H1 (cell line): ENCODE measurements around the gene ZNF70. TPM values are rescaled to one million over a fixed set of nuclear protein-coding genes. Genes with fewer than 3 reads are reported as not detected.

Source experiments
- CTCF ChIA-PET: fragments of 300-600 bp; sonication (Branson Sonifier 250); formaldehyde crosslinking; loops from one replicate; lab custom pipeline; 2021; ENCODE audit not compliant: partially characterized antibody; lab: Charles Lee
- POLR2A ChIA-PET: fragments of 300-600 bp; sonication (Branson Sonifier 250); formaldehyde crosslinking; loops from one replicate; lab custom pipeline; 2021; ENCODE audit warnings: inconsistent platforms; ENCODE audit not compliant: partially characterized antibody; lab: Charles Lee
- DNase-seq, 2 experiments: peaks; one replicate each; pipeline versions ENCODE4 v3.0.0 to v3.0.0-alpha.2; 2010 to 2022; ENCODE audit warnings: low spot score in 2 of 2, low read depth in 1 of 2, mixed read lengths in 1 of 2
- FAIRE-seq: peaks from 2 replicates; lab custom pipeline; 2011; peaks lifted over from hg19 to GRCh38; lab: Jason Lieb, UNC
- H2AFZ ChIP-seq: 2 replicates; pipeline ENCODE4 v1.8.1; 2012; ENCODE audit warnings: low read length, inconsistent platforms
- H2AK5ac ChIP-seq: 2 replicates; pipeline ENCODE4 v1.6.1; 2013; ENCODE audit warnings: low read depth, low read length
- H2BK120ac ChIP-seq: replicated peaks from 2 replicates; pipeline ENCODE3; 2013; ENCODE audit warnings: low read depth, low read length, inconsistent platforms
- H2BK12ac ChIP-seq: 2 replicates; pipeline ENCODE4 v1.6.1; 2013; ENCODE audit warnings: low read depth, low read length
- H2BK15ac ChIP-seq: 2 replicates; pipeline ENCODE4 v1.6.1; 2013; ENCODE audit warnings: low read length
- H2BK20ac ChIP-seq: 2 replicates; pipeline ENCODE4 v1.6.1; 2013; ENCODE audit warnings: low read length
- H2BK5ac ChIP-seq: 2 replicates; pipeline ENCODE4 v1.6.1; 2013; ENCODE audit warnings: low read depth, low read length
- H3K14ac ChIP-seq: 2 replicates; pipeline ENCODE4 v1.6.1; 2013; ENCODE audit warnings: inconsistent platforms; ENCODE audit not compliant: insufficient read length
- H3K18ac ChIP-seq: 2 replicates; pipeline ENCODE4 v1.6.1; 2013; ENCODE audit warnings: low read length; ENCODE audit errors: extremely low read depth
- H3K23ac ChIP-seq: 2 replicates; pipeline ENCODE4 v1.6.1; 2013; ENCODE audit warnings: inconsistent platforms; ENCODE audit not compliant: insufficient read length
- H3K23me2 ChIP-seq: 2 replicates; pipeline ENCODE4 v1.6.1; 2013; ENCODE audit warnings: low read depth, low read length
- H3K27ac ChIP-seq: 2 replicates; pipeline ENCODE4 v1.6.1; 2011; ENCODE audit warnings: low read depth, low read length, inconsistent platforms
- H3K27me3 ChIP-seq, 4 experiments: replicated peaks in 1 of 4; 1 replicate in 1 of 4; 2 replicates in 3 of 4; pipeline versions ENCODE4 v1.6.1 to v1.8.1; 2011 to 2013; ENCODE audit warnings: low read length in 3 of 4, mild to moderate bottlenecking in 3 of 4, inconsistent platforms in 2 of 4, mixed read lengths in 2 of 4, moderate library complexity in 1 of 4; ENCODE audit not compliant: control insufficient read depth in 3 of 4, insufficient read depth in 3 of 4; ENCODE audit errors: extremely low read depth in 1 of 4
- H3K36me3 ChIP-seq, 4 experiments: 2 replicates each; pipeline versions ENCODE4 v1.6.1 to v1.8.1; 2011 to 2013; ENCODE audit warnings: mild to moderate bottlenecking in 4 of 4, low read length in 3 of 4, moderate library complexity in 2 of 4, control low read depth in 1 of 4, inconsistent platforms in 1 of 4; ENCODE audit not compliant: insufficient read depth in 4 of 4, control insufficient read depth in 2 of 4
- H3K4ac ChIP-seq: replicated peaks from 2 replicates; pipeline ENCODE3; 2013; ENCODE audit warnings: low read length, low read depth, mixed read lengths, inconsistent platforms; ENCODE audit not compliant: insufficient read length
- H3K4me1 ChIP-seq, 4 experiments: replicated peaks in 1 of 4; 1 replicate in 1 of 4; 2 replicates in 3 of 4; pipeline versions ENCODE4 v1.6.1 to v1.8.1; 2011 to 2013; ENCODE audit warnings: low read length in 3 of 4, inconsistent platforms in 2 of 4, mixed read lengths in 1 of 4; ENCODE audit not compliant: insufficient read depth in 4 of 4, control insufficient read depth in 3 of 4
- H3K4me2 ChIP-seq, 2 experiments: 2 replicates each; pipeline versions ENCODE4 v1.6.1 to v1.8.1; 2011 to 2013; ENCODE audit warnings: low read depth in 2 of 2, low read length in 2 of 2, control low read depth in 1 of 2, inconsistent platforms in 1 of 2, mild to moderate bottlenecking in 1 of 2; ENCODE audit not compliant: insufficient read depth in 1 of 2
- H3K4me3 ChIP-seq, 4 experiments: fragments of 200-600, 300-600 bp in 1 of 4; sonication (generic), shearing (Covaris generic), sonication (Bioruptor Twin) in 1 of 4; 2 replicates each; pipeline versions ENCODE4 v1.5.1 to v1.8.1; 2011 to 2016; ENCODE audit warnings: low read length in 4 of 4, low read depth in 3 of 4, control low read depth in 2 of 4, inconsistent platforms in 2 of 4, mild to moderate bottlenecking in 2 of 4, mixed read lengths in 1 of 4, moderate library complexity in 1 of 4; ENCODE audit not compliant: insufficient read depth in 2 of 4; ENCODE audit errors: extremely low read depth in 1 of 4
- H3K56ac ChIP-seq: replicated peaks from 2 replicates; pipeline ENCODE3; 2013; ENCODE audit warnings: low read depth, mild to moderate bottlenecking, mixed read lengths, low read length, inconsistent platforms; ENCODE audit not compliant: insufficient read length
- H3K79me1 ChIP-seq: 2 replicates; pipeline ENCODE4 v1.6.1; 2013; ENCODE audit warnings: low read depth, low read length, control low read depth
- H3K79me2 ChIP-seq, 2 experiments: 2 replicates each; pipeline versions ENCODE4 v1.6.1 to v1.8.1; 2012 to 2013; ENCODE audit warnings: low read length in 2 of 2, mild to moderate bottlenecking in 2 of 2, inconsistent platforms in 1 of 2; ENCODE audit not compliant: insufficient read depth in 2 of 2, control insufficient read depth in 1 of 2
- H3K9ac ChIP-seq, 4 experiments: replicated peaks in 1 of 4; 1 replicate in 1 of 4; 2 replicates in 3 of 4; pipeline versions ENCODE4 v1.6.1 to v1.8.1; 2011 to 2013; ENCODE audit warnings: low read depth in 3 of 4, low read length in 3 of 4, control low read depth in 2 of 4, mild to moderate bottlenecking in 2 of 4, moderate library complexity in 2 of 4, inconsistent platforms in 1 of 4; ENCODE audit errors: extremely low read depth in 1 of 4
- H3K9me3 ChIP-seq, 2 experiments: 2 replicates each; pipeline versions ENCODE4 v1.6.1 to v1.8.1; 2012 to 2013; ENCODE audit warnings: mild to moderate bottlenecking in 2 of 2, moderate library complexity in 2 of 2, control low read depth in 1 of 2, inconsistent platforms in 1 of 2, low read depth in 1 of 2, low read length in 1 of 2, mixed read lengths in 1 of 2; ENCODE audit not compliant: insufficient read depth in 2 of 2
- H4K20me1 ChIP-seq, 2 experiments: replicated peaks in 1 of 2; 2 replicates each; pipeline versions ENCODE3 to v1.8.1; 2011 to 2013; ENCODE audit warnings: inconsistent platforms in 2 of 2, low read length in 2 of 2, mild to moderate bottlenecking in 1 of 2; ENCODE audit not compliant: insufficient read depth in 2 of 2, control insufficient read depth in 1 of 2
- H4K5ac ChIP-seq: 2 replicates; pipeline ENCODE4 v1.6.1; 2013; ENCODE audit warnings: low read length, low read depth, mixed read lengths, inconsistent platforms; ENCODE audit not compliant: insufficient read length
- H4K8ac ChIP-seq: 2 replicates; pipeline ENCODE4 v1.8.0; 2013; ENCODE audit warnings: mild to moderate bottlenecking, moderate library complexity, low read length, inconsistent platforms; ENCODE audit not compliant: insufficient read depth; ENCODE audit errors: extremely low read depth
- H4K91ac ChIP-seq: replicated peaks from 2 replicates; pipeline ENCODE3; 2013; ENCODE audit warnings: low read length, mixed read lengths, inconsistent platforms; ENCODE audit not compliant: insufficient read length
- HDAC2 ChIP-seq, 2 experiments: fragments of 300-600 bp in 1 of 2; sonication (generic) in 1 of 2; IDR thresholded peaks; 2 replicates each; pipeline ENCODE4 v1.6.1; 2011 to 2012; ENCODE audit warnings: low read depth in 2 of 2, low read length in 2 of 2, mild to moderate bottlenecking in 2 of 2, moderate library complexity in 2 of 2, borderline replicate concordance in 1 of 2, inconsistent platforms in 1 of 2
- KDM1A ChIP-seq: fragments of 200-600, 300-600 bp; sonication (generic); IDR thresholded peaks from 2 replicates; pipeline ENCODE4 v1.7.1; 2016; ENCODE audit warnings: mild to moderate bottlenecking, low read length, borderline replicate concordance
- MAX ChIP-seq: IDR thresholded peaks from 2 replicates; pipeline ENCODE4 v1.6.1; 2012; ENCODE audit warnings: inconsistent platforms
- NANOG ChIP-seq: IDR thresholded peaks from 2 replicates; pipeline ENCODE4 v1.6.1; 2011; ENCODE audit warnings: low read length, low read depth, mild to moderate bottlenecking, inconsistent platforms; ENCODE audit not compliant: insufficient read depth, poor library complexity, severe bottlenecking
- SP2 ChIP-seq: IDR thresholded peaks from 2 replicates; pipeline ENCODE4 v1.6.1; 2012; ENCODE audit warnings: mild to moderate bottlenecking, low read length, inconsistent platforms
- WGBS, 2 experiments: shearing (Covaris generic) in 1 of 2; methylation state at CpG; one replicate each; pipeline versions ENCODE4 v1.1.6 to v1.1.7; 2013 to 2015; ENCODE audit warnings: low lambda C conversion rate in 2 of 2, mixed read lengths in 2 of 2, inconsistent platforms in 1 of 2, low coverage in 1 of 2, missing lambda C conversion rate in 1 of 2; ENCODE audit not compliant: insufficient replicate concordance in 2 of 2, insufficient coverage in 1 of 2, insufficient read length in 1 of 2; ENCODE audit errors: extremely low coverage in 1 of 2, missing lambda C conversion rate in 1 of 2; 5-methylcytosine and 5-hydroxymethylcytosine counted together
- polyA plus RNA-seq, 7 experiments: library from polyadenylated mRNA; depleted of rRNA in 3 of 7; stranded (reverse) in 5 of 7; unstranded in 2 of 7; fragments of >200 nt in 5 of 7; fragments of 200-250 nt in 2 of 7; gene quantifications; 1 replicate in 5 of 7; 2 replicates in 1 of 7; 4 replicates in 1 of 7; pipeline versions ENCODE4 v1.2.1 to v1.2.3, GENCODE V29; 2011 to 2013; ENCODE audit warnings: missing spikeins in 2 of 7, mixed read lengths in 2 of 7
- total RNA-seq: library from RNA; stranded (reverse); fragmentation: NEBNext Ultra II Directional; extraction: Animal tissue kit (Norgen Biotek cat#: 25700); gene quantifications from 2 replicates; pipeline ENCODE4 v1.2.1, GENCODE V29; 2021

Gene ZNF70
- total and polyA plus RNA-seq, 2 of the 8 experiments (the other 6 are each of a cell fraction or from before 2014, with no cell fraction given): 1.1 to 2.6 TPM

GRCh38 chr22:23774922-23775436 is 24.1 kb upstream of the ZNF70 start:
- Histone ChIP-seq H3K4me1 (peaks cover 0 to 14% (median 5%) of the 10 kb centered on the region in 4 experiments; a peak in 3 of 7 replicates), H3K36me3 (no peaks in the 10 kb centered on the region), H3K4me3 (no peak overlapping the region), H3K27ac (no peak overlapping the region), H4K91ac (no peak overlapping the region), H3K79me2 (no peaks in the 10 kb centered on the region), H4K5ac (no peak overlapping the region), H3K56ac (no peak overlapping the region), H2BK15ac (no peak overlapping the region), H3K9ac (no peak overlapping the region), H3K79me1 (no peaks in the 10 kb centered on the region), H2AK5ac (no peak overlapping the region), H3K14ac (no peak overlapping the region), H2BK120ac (no peak overlapping the region), H2BK5ac (no peak overlapping the region; the same call in 1 of the 2 replicates), H3K4ac (no peak overlapping the region), H3K27me3 (peaks cover 0 to 20% (median 14%) of the 10 kb centered on the region in 4 experiments; a peak in 5 of 7 replicates), H3K23me2 (peaks cover 11% of the 10 kb centered on the region; the same call in 1 of the 2 replicates), H4K20me1 (peaks cover 2 to 4% of the 10 kb centered on the region in 2 experiments), H4K8ac (no peak overlapping the region), H2BK12ac (no peak overlapping the region), H3K9me3 (no peaks in the 10 kb centered on the region), H3K18ac (no peak overlapping the region; the same call in 1 of the 2 replicates), H2BK20ac (no peak overlapping the region), H3K23ac (no peak overlapping the region), H3K4me2 (no peak overlapping the region), H2AFZ (no peak overlapping the region)
- CTCF ChIA-PET: interaction anchor here (0.8 to 5.8 kb wide), 5 partner anchors 10 to 75 kb away, joined by 4 to 42 read pairs (median 8); partner anchors contain the start of gene SMARCB1
- POLR2A ChIA-PET: interaction anchor here (1.2 to 5.7 kb wide), 4 partner anchors 10 to 119 kb away, joined by 3 to 45 read pairs (median 5); partner anchors contain the start of genes MIF and SMARCB1
- FAIRE-seq: no peak
- no peak for DNase-seq
- no peak for TF ChIP-seq HDAC2 (IDR thresholded peaks at IDR 0.05; ENCODE audit: borderline replicate concordance in 1 of 2, low read depth in 2 of 2, low read length in 2 of 2)
- no peak for TF ChIP-seq SP2
- TF ChIP-seq MAX: no peak
- TF ChIP-seq KDM1A: peak; percentile 25; the same call in 1 of the 2 replicates
- no peak for TF ChIP-seq NANOG
- 90% methylated on average over 2 of the region's 2 CpGs; no CpG with 5 or more reads in 1 of the 2 experiments for WGBS, 2 experiments
